Activated CD8-positive, alpha-beta T cell treated with anti-CD3 and anti-CD28 coated beads, Interleukin-2, amount 10 ng/mL, durations not matched to agents 7 days and 5 days (primary cell): ENCODE measurements around the gene PRUNE1. TPM values are rescaled to one million over a fixed set of nuclear protein-coding genes. Genes with fewer than 3 reads are reported as not detected.

Experiments
- ATAC-seq: fragments of 150-1000 bp; cut with Tn5 transposase; one replicate; pipeline ENCODE4 v1.10.0; 2021; ENCODE audit warnings: moderate library complexity
- CTCF ChIA-PET: fragments of 350-600 bp; sonication (Branson Sonifier 250); formaldehyde crosslinking; loops from one replicate; lab custom pipeline; 2021; ENCODE audit warnings: antibody characterized with exemption; lab: Charles Lee
- POLR2A ChIA-PET: fragments of 350-600 bp; sonication (Branson Sonifier 250); formaldehyde crosslinking; loops from one replicate; lab custom pipeline; 2021; ENCODE audit warnings: antibody characterized with exemption; lab: Charles Lee
- DNase-seq: peaks from one replicate; pipeline ENCODE4 v3.0.0-alpha.2; 2020
- H3K27ac Mint-ChIP-seq: one replicate; pipeline ENCODE4 v1.8.0; 2021; ENCODE audit warnings: mild to moderate bottlenecking, mixed read lengths
- H3K27me3 Mint-ChIP-seq: one replicate; pipeline ENCODE4 v1.8.0; 2021; ENCODE audit warnings: low read depth, mixed read lengths
- H3K36me3 Mint-ChIP-seq: one replicate; pipeline ENCODE4 v1.8.0; 2021; ENCODE audit warnings: low read depth, mixed read lengths
- H3K4me1 Mint-ChIP-seq: one replicate; pipeline ENCODE4 v1.8.0; 2021; ENCODE audit warnings: low read depth, mixed read lengths
- H3K4me3 Mint-ChIP-seq: one replicate; pipeline ENCODE4 v1.8.0; 2021; ENCODE audit warnings: mild to moderate bottlenecking, mixed read lengths
- H3K9me3 Mint-ChIP-seq: one replicate; pipeline ENCODE4 v1.8.0; 2022; ENCODE audit warnings: mixed read lengths; ENCODE audit not compliant: insufficient read depth
- total RNA-seq, 2 experiments: library from RNA; stranded (reverse); gene quantifications; one replicate each; pipeline ENCODE4 v1.2.3, GENCODE V29; 2021

Gene PRUNE1
- total RNA-seq, 2 experiments from 2014 or later = 15.8 to 19.0 TPM

- no peak overlapping the region for H3K27ac Mint-ChIP-seq
Observed at GRCh38 chr1:151061704-151062103, 53.5 kb downstream of the PRUNE1 start.

GRCh38 chr1:151062741-151063371 is 54.6 kb downstream of the PRUNE1 start:
- no peaks in the 10 kb centered on the region for H3K9me3 Mint-ChIP-seq
- H3K36me3 Mint-ChIP-seq = peaks cover 32% of the 10 kb centered on the region
- no peak for ATAC-seq
- ChIA-PET POLR2A (interaction anchor here (0.6 to 5.8 kb wide), 4 partner anchors 8 to 198 kb away, joined by 3 to 51 read pairs (median 4); partner anchors contain the start of gene GABPB2), CTCF (interaction anchor here (1.6 to 6.7 kb wide), 7 partner anchors 9 to 94 kb away, joined by 3 to 77 read pairs (median 8); partner anchors contain the start of genes C1orf56, GABPB2, MINDY1 and TNFAIP8L2)
- H3K4me1 Mint-ChIP-seq = peaks cover 36% of the 10 kb centered on the region
- H3K27me3 Mint-ChIP-seq = no peaks in the 10 kb centered on the region
- no peak overlapping the region for H3K27ac Mint-ChIP-seq
- no peak overlapping the region for H3K4me3 Mint-ChIP-seq
- DNase-seq = no peak

More at GRCh38 chr1:151061704-151062103, 53.5 kb downstream of the PRUNE1 start:
- Mint-ChIP-seq H3K27me3 (no peaks in the 10 kb centered on the region), H3K36me3 (peaks cover 37% of the 10 kb centered on the region), H3K4me3 (no peak overlapping the region), H3K9me3 (no peaks in the 10 kb centered on the region), H3K4me1 (peaks cover 38% of the 10 kb centered on the region)
- POLR2A ChIA-PET = interaction anchor here (1.1 to 5.8 kb wide), 3 partner anchors 9 to 96 kb away, joined by 3 to 51 read pairs (median 3); partner anchors contain the start of gene GABPB2
- DNase-seq (no peak), ATAC-seq (no peak)
- CTCF ChIA-PET = interaction anchor here (0.9 to 6.7 kb wide), 12 partner anchors 8 to 95 kb away, joined by 3 to 77 read pairs (median 7); partner anchors contain the start of genes C1orf56, GABPB2, MINDY1 and TNFAIP8L2

- peaks cover 41% of the 10 kb centered on the region for H3K4me1 Mint-ChIP-seq
- no peaks in the 10 kb centered on the region for H3K9me3 Mint-ChIP-seq
- POLR2A ChIA-PET = interaction anchor here (0.9 to 3.5 kb wide), 2 partner anchors 8 to 92 kb away, joined by 3 to 13 read pairs; no protein-coding TSS in a partner anchor
- no peaks in the 10 kb centered on the region for H3K27me3 Mint-ChIP-seq
- CTCF ChIA-PET = interaction anchor here (0.7 to 1.5 kb wide), 5 partner anchors 34 to 187 kb away, joined by 3 to 6 read pairs (median 4); partner anchors contain the start of gene TNFAIP8L2
- peaks cover 26% of the 10 kb centered on the region for H3K36me3 Mint-ChIP-seq
- no peak overlapping the region for H3K27ac Mint-ChIP-seq
- H3K4me3 Mint-ChIP-seq = no peak overlapping the region
- no peak for ATAC-seq
- no peak for DNase-seq
Observed at GRCh38 chr1:151065089-151065645, 56.9 kb downstream of the PRUNE1 start.

GRCh38 chr1:151067185-151067584 is 58.9 kb downstream of the PRUNE1 start:
- no peak for ATAC-seq
- no peak for DNase-seq
- CTCF ChIA-PET = interaction anchor here (1.6 kb wide), 1 partner anchor 9 kb away, joined by 14 read pairs; the partner anchor contains the start of genes CDC42SE1 and MLLT11
- H3K27ac Mint-ChIP-seq = no peak overlapping the region
- H3K36me3 Mint-ChIP-seq = peaks cover 30% of the 10 kb centered on the region
- no peaks in the 10 kb centered on the region for H3K9me3 Mint-ChIP-seq
- POLR2A ChIA-PET = interaction anchor here (0.7 to 3.5 kb wide), 4 partner anchors 8 to 489 kb away, joined by 3 to 13 read pairs (median 4); partner anchors contain the start of gene CDC42SE1
- H3K4me3 Mint-ChIP-seq = no peak overlapping the region
- no peaks in the 10 kb centered on the region for H3K27me3 Mint-ChIP-seq
- H3K4me1 Mint-ChIP-seq = peaks cover 29% of the 10 kb centered on the region

- Mint-ChIP-seq H3K4me3 (peak overlapping the region; percentile 98), H3K36me3 (peaks cover 35% of the 10 kb centered on the region), H3K27ac (peak overlapping the region; percentile 100), H3K4me1 (peaks cover 23% of the 10 kb centered on the region), H3K27me3 (no peaks in the 10 kb centered on the region), H3K9me3 (no peaks in the 10 kb centered on the region)
- ChIA-PET CTCF (interaction anchor here (1.3 to 4.0 kb wide), 2 partner anchors 8 to 12 kb away, joined by 14 to 20 read pairs; partner anchors contain the start of genes CDC42SE1 and MLLT11), POLR2A (interaction anchor here (1.0 to 3.6 kb wide), 2 partner anchors 9 to 73 kb away, joined by 3 to 51 read pairs; partner anchors contain the start of genes CDC42SE1 and MLLT11)
- ATAC-seq (no peak), DNase-seq (no peak)
Observed at GRCh38 chr1:151069103-151069486, 60.8 kb downstream of the PRUNE1 start.

- POLR2A ChIA-PET = interaction anchor here (0.6 to 3.6 kb wide), 7 partner anchors 11 to 92 kb away, joined by 3 to 51 read pairs (median 4); partner anchors contain the start of genes CDC42SE1, MLLT11 and TNFAIP8L2
- Mint-ChIP-seq H3K4me1 (peaks cover 15% of the 10 kb centered on the region), H3K36me3 (peaks cover 32% of the 10 kb centered on the region), H3K27ac (peak within 1 kb of the TSS; percentile 100), H3K9me3 (no peaks in the 10 kb centered on the region), H3K4me3 (peak within 1 kb of the TSS; percentile 98), H3K27me3 (no peaks in the 10 kb centered on the region)
- peak; percentile 88 for DNase-seq
- ATAC-seq = peak; percentile 87
- CTCF ChIA-PET = interaction anchor here (0.6 to 4.0 kb wide), 9 partner anchors 9 to 87 kb away, joined by 3 to 20 read pairs (median 9); partner anchors contain the start of genes CDC42SE1, MINDY1, MLLT11 and TNFAIP8L2
Observed at GRCh38 chr1:151070474-151071276, 62.4 kb downstream of the PRUNE1 start, which contains the start of gene GABPB2. Gene GABPB2 (plus strand): TSS chr1:151070761. CDS start chr1:151088190, 17,429 bp downstream.

GRCh38 chr1:151072224-151072623 is 64.0 kb downstream of the PRUNE1 start:
- Mint-ChIP-seq H3K27me3 (no peaks in the 10 kb centered on the region), H3K27ac (no peak overlapping the region), H3K4me1 (peaks cover 15% of the 10 kb centered on the region), H3K9me3 (no peaks in the 10 kb centered on the region), H3K36me3 (peaks cover 30% of the 10 kb centered on the region), H3K4me3 (peak overlapping the region; percentile 98)
- ChIA-PET POLR2A (interaction anchor here (3.6 kb wide), 1 partner anchor 13 kb away, joined by 51 read pairs; the partner anchor contains the start of genes CDC42SE1 and MLLT11), CTCF (interaction anchor here (0.7 to 4.0 kb wide), 8 partner anchors 9 to 180 kb away, joined by 3 to 20 read pairs (median 6); partner anchors contain the start of genes C1orf56, CDC42SE1 and TNFAIP8L2)
- ATAC-seq (no peak), DNase-seq (no peak)

Other genes with a start within 250 kb of the PRUNE1 start
- 10 to 100 TPM; 65.8 to 73.2 TPM for gene CTSS, start 242.7 kb upstream of the PRUNE1 start, total RNA-seq
- 1 to 10 TPM; 5.9 to 6.4 TPM for gene CTSK, start 200.2 kb upstream of the PRUNE1 start, total RNA-seq
- gene ARNT, start 131.8 kb upstream of the PRUNE1 start, total RNA-seq = 10 to 100 TPM; 39.8 to 42.1 TPM
- gene CTXND2, start 121.3 kb upstream of the PRUNE1 start, total RNA-seq = not detected
- 10 to 100 TPM; 58.5 to 59.3 TPM for gene SETDB1, start 82.1 kb upstream of the PRUNE1 start, total RNA-seq
- gene CERS2, start 33.6 kb upstream of the PRUNE1 start, total RNA-seq = 100 to 1,000 TPM; 149 to 150 TPM
- not detected for gene ANXA9, start 26.2 kb upstream of the PRUNE1 start, total RNA-seq
- 1 to 10 TPM; 9.1 to 9.9 TPM for gene MINDY1, start 1.5 kb upstream of the PRUNE1 start, total RNA-seq
- 1 to 10 TPM; 1.1 to 1.8 TPM for gene BNIPL, start 28.1 kb downstream of the PRUNE1 start, total RNA-seq
- gene C1orf56, start 39.3 kb downstream of the PRUNE1 start, total RNA-seq = 1 to 10 TPM; 1.3 TPM
- gene CDC42SE1, start 51.2 kb downstream of the PRUNE1 start, total RNA-seq = 100 to 1,000 TPM; 238 to 245 TPM
- 1 to 10 TPM; 5.7 to 6.0 TPM for gene MLLT11, start 51.9 kb downstream of the PRUNE1 start, total RNA-seq
- 10 to 100 TPM; 32.7 to 34.4 TPM for gene GABPB2, start 62.3 kb downstream of the PRUNE1 start, total RNA-seq
- gene SEMA6C, start 138.2 kb downstream of the PRUNE1 start, total RNA-seq = 1 to 10 TPM; 1.9 to 2.2 TPM
- gene TNFAIP8L2, start 148.2 kb downstream of the PRUNE1 start, total RNA-seq = 10 to 100 TPM; 18.5 to 20.0 TPM
- gene LYSMD1, start 157.5 kb downstream of the PRUNE1 start, total RNA-seq = 1 to 10 TPM; 3.7 to 4.3 TPM
- 10 to 100 TPM; 53.0 to 55.9 TPM for gene SCNM1, start 157.7 kb downstream of the PRUNE1 start, total RNA-seq
- 1 to 10 TPM; 2.2 to 3.4 TPM for gene TMOD4, start 167.5 kb downstream of the PRUNE1 start, total RNA-seq
- 10 to 100 TPM; 59.8 to 61.7 TPM for gene VPS72, start 181.7 kb downstream of the PRUNE1 start, total RNA-seq
- 10 to 100 TPM; 64.9 to 69.2 TPM for gene PIP5K1A, start 190.1 kb downstream of the PRUNE1 start, total RNA-seq
- 100 to 1,000 TPM; 194 to 210 TPM for gene PSMD4, start 246.3 kb downstream of the PRUNE1 start, total RNA-seq